PC-9 (cell line): Measurements from ENCODE around the gene IL5RA.

Experiments
- EZH2 ChIP-seq: fragments of 200-600 bp; sonication (generic); IDR thresholded peaks from 2 replicates; pipeline ENCODE4 v1.8.0; 2017; ENCODE audit warnings: antibody characterized with exemption, low read depth
- TF ChIP-seq, protein P1 (sequence below): fragments of 200-600 bp; sonication (generic); conservative IDR thresholded peaks from 2 replicates; pipeline ENCODE4 v1.6.1; 2017; ENCODE audit warnings: mixed run types, antibody characterized with exemption, mild to moderate bottlenecking, moderate library complexity

DNA sequence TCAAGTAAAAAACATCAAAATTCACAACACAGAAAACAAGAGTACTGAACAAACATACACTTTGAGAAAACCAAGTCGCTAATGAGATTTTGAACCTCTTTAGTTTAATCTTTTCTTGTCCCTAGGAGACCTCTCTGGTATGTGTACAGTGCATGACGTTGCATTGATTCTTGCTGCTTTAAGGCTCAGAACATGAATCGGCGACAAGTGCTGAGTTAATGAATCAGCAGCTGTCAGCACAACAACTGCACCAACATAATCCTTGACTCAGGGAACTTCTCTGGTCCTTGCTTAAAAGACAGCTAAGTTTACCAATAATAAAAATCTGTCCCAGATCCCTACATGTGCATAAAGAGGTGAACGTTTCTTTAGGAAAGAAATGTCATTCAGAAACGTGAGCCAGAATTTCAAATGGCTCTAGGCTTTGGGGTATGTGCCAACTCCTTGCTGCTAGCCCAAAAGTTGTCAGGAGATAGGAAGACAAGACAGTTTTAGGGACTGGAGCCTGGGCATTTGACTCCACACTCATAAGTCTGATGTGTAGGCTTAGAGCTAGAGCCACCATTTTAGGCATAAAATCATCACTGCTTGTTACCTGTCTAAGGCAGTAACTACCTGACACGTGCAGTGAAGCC, 86.9 kb downstream of the IL5RA start:
- TF ChIP-seq, protein P1, sequence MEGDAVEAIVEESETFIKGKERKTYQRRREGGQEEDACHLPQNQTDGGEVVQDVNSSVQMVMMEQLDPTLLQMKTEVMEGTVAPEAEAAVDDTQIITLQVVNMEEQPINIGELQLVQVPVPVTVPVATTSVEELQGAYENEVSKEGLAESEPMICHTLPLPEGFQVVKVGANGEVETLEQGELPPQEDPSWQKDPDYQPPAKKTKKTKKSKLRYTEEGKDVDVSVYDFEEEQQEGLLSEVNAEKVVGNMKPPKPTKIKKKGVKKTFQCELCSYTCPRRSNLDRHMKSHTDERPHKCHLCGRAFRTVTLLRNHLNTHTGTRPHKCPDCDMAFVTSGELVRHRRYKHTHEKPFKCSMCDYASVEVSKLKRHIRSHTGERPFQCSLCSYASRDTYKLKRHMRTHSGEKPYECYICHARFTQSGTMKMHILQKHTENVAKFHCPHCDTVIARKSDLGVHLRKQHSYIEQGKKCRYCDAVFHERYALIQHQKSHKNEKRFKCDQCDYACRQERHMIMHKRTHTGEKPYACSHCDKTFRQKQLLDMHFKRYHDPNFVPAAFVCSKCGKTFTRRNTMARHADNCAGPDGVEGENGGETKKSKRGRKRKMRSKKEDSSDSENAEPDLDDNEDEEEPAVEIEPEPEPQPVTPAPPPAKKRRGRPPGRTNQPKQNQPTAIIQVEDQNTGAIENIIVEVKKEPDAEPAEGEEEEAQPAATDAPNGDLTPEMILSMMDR, result no peak
- no peak for TF ChIP-seq EZH2
